CD4-positive, alpha-beta T cell treated with Interleukin-4 for 4 hours (primary cell): ENCODE results near the gene TST.

Source experiments
- DNase-seq: peaks from one replicate; pipeline ENCODE4 v3.0.0-alpha.2; 2020

The TST gene

DNA sequence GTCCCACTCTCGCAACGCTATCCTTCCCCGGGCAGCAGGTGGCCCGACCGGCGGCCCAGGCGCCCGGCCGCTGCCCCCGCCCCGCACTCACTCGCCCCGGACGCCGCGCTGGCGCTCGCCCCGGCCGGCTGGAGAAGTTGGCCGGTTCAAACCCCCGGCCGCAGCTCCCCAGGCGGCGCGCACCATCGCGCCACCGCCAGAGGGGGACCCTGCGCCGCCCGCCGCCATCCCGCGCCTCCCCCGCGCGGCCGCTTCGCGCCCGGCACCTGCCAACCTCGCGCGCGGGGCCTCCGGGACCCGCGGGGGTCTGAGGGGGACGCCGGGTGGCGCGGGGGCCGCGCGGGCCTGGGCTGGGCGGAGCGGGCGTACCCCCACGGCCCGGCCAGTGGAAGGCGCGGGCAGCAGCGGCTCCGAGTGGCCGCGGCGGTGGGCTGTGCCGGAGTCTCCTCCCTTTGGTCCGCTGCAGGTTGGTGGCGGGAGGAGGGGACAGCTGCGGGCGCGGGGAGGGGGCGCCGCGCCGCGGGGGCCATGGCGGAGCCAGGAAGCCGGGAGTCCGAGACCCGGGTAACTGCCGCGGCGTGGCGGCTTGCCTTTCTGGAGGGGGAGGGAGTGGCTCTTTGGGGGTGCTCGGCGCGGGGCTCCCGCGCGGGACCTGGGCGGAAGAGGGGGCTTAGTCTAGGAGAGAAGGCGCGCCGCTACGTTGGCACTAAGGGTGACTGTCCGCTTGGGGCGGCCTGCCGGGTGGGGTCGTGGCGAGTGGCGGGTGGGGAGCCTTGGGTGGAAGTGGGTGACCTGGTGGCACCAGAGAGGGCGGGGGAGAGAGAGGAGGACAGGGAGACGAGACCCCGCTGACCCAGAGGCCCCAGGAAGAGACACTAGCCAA, at the start of gene TST, which contains the start of gene MPST:
Gene TST, minus strand, starts transcription at position 139 of the 883 bp plus-strand sequence. CDS start 715 bp downstream, outside the sequence.
Gene MPST, plus strand, starts transcription at position 434 of the 883 bp plus-strand sequence. Its CDS starts 95 bp downstream, at position 529.
- peak; percentile 24 for DNase-seq

DNA sequence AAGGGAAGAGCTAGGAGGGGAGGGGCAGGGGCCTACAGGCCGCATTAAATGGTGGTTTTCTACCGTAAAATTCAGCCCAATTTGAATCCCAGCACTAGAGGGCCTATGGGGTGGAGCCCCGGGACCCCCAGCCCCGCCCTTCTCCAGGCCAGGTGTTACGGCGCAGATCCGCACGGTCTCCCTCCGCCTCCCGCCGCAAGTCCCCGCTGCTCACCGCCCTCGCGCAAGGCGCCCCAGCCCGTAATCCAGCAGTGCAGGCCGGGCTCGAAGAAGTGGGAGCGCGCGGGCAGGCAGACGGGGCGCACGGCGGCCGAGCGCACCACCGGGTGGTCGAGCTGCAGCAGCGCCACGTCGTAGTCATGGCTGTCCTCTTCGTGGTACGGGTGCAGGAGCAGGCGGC, 49.6 kb upstream of the TST start:
- DNase-seq, result no peak

DNA sequence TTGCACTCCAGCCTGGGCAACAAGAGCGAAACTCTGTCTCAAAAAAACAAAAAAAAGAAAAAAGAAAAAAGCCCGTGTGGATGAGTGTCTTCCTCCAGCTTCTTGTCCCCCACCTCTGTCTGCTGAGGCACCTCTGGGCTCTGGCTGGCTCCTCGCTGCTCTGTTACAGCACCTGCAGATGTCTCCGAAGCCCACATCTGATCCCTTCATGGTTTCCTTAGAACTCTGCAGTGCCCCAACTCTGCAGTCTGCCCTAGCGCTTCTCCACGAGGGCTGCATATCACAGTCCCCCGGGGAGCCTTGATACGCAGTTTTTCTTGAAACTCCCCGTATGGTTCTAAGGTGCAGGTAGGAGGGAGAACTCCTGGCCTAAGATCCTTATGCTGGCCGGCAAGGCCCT, 48.2 kb upstream of the TST start:
- no peak for DNase-seq

GRCh38 chr22:37065961-37066360, 46.7 kb upstream of the TST start:
- DNase-seq, result no peak

- DNase-seq, result no peak
Measured at GRCh38 chr22:37065180-37065579, 45.9 kb upstream of the TST start.

DNA sequence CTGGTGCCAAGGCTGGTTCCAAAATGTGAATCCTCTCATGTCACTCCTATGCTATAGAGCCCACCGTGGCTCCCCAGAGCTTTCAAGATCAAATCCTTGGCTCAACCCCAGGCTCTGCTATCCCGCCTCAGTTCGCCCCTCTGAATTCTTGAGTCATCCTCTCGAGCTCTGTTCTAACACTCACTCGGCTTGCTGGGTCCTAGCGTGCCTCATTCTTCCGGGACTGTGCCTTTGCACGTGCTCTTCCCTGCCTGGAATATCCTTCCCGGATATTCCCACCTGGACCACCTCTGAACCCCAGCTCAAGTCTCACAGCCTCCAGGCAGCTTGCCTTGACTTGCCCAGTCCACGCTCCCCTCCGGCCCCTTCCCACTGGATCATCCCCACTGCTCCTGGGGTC, 45.3 kb upstream of the TST start:
- no peak for DNase-seq

DNA sequence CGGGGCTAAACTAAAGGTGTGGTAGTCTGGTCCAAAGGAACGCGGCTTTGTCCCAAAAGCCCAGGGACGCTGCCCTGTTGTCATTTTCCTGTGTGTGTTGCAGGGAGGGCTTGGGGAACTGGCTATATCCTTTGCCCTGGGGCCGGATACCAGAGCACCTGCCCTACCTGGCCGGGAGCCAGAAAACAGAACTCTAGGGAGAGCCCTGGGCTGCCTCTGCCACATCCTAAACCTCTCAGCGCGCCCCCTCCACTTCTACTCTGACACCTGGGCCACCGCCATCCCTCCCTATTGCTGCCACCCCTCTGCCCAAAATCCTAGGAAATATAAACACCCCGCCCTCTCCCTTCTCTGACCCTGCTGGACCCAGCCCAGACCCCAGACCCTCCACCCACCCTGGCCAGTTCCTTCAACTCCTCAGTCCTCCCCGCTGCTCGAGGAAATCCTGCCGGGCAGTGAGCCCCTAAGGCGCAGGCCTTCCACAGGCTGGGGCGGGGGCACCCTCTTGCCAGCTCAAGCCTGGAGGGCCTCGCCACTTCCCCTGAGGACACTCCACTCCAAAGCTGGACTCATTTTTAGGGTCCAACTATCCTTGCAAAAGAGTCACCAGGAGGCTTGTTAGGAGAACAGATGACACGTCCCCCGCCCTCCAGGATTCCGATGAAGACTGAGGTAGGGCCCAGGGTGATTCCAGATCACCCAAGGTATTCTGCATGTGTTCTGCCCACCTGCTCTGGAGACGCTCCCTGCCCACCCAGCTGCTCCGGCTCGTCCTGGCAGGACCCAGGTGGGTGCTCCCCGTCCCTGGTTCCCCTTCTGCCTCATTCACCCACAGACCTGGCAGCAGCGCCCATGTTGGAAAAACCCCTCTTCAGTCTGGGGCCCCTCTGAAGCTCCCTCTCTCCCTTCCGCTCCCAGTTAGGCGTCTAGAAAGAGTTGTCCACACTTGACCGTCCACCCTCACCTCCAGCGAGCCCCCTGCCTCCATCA, 44.5 kb upstream of the TST start:
- no peak for DNase-seq

DNA sequence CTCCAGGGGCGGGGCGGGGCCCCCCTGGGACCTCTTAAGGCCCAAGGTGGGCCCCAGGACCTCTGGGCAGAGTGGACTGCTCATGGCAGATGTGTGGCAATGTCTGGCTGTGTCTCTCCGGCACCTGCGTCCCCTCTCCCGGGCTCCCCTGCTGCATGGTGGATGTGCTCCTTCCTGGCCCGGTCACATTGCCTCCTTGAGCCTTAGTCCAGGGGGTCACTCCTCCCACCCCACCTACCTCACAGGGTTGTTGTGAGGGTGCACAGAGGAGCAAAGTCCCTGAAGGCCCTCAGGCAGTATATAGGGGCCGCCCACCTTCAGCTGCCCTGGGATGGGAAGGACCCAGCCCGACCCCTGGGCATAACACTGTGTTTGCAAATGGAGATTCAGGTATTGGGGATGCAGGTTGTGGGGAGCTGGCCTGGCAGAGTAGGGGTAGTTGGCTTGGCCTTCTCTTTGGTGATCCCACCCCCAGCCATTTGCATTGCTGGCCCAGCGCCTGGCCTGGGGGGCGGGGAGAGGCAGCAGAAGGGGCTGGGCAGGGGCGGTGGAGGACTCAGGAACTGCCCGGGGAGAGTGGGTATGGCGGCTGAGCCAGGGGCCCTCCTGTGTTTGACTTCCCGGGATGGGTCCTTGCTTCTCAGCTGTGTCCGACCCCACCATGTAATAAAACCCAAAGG, 43.6 kb upstream of the TST start:
- no peak for DNase-seq

DNA sequence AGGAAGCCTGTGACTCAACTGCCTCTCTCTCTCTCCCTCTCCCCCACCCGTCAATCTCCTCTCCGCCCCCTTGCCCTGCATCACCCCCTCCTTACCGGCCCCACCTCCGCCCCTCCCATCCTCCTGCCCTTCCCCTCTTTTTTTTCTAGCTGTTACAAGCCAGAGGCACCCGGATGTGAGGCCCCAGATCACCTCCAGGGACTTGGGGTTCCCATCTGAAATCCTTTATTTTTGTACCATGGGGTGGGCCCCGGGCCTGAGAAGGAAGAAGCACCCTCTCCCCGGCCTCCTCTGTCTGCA, 43.1 kb upstream of the TST start:
- no peak for DNase-seq

- no peak for DNase-seq
Measured at GRCh38 chr22:37061611-37062375, 42.5 kb upstream of the TST start.

GRCh38 chr22:37060801-37061610, 41.8 kb upstream of the TST start:
- DNase-seq, result no peak

DNA sequence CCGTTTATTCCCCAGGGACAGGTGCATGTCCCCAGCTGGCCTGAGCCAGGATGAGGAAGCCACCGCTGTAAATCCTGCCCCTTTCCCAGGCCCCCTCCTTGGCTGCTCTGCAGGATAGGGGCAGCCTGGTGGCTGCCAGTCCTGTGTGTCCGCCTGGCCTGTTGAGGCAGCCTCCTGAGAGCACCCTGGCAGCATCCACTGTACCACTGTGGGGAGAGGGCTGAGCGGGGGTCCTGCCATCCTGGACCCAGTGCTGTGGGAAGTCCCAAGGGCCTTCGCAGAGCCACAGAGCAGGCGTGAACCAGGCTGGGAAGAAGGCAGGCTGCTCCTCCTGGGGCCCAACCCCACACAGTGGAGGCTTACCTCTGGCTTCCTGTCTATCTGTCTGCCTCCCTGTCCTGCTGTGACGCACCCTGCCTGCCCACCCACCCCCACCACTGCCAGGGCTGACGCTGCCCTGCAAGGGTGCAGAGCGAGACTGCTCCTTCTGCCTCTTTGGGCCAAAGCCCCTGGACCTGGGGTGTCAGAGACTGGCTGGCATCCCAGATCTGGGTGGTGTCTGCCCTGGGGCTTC, 40.7 kb upstream of the TST start:
- DNase-seq, result no peak

DNA sequence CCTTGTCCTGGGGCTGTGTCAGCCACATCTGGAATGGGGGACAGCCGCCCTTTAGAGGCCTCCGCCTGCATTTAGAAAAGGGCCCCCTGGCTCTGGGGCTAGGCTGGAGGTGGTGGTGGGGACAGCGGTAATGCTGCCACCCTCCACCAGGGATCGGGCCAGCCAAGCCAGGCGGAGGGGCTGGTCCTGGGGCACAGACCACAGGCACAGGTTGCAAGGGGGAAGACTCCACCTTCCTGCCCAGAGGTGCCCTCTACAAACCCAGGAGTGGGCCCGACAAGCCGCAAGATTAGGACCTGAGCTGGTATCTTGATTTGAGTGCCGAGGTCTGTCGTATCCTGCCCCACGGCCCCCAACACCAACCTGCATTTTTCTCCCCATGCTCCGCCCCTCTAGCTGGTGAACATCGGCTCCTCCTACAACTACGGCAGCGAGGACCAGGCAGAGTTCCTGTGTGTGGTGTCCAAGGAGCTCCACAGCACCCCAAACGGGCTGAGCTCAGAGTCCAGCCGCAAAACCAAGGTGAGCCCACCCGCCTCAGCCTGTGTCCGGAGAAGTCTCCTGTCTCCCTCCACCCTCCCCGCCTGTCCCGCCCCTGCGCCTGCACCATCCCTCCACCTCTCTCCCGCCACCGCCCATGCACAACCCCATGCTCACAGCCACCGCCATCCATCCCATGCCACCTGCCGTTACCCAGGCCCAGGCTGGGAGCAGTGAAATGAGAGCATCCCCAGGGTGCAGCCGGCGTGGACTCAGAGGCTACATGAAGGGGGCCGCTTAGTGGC, 39.9 kb upstream of the TST start:
- DNase-seq, result no peak

GRCh38 chr22:37057796-37058510, 38.7 kb upstream of the TST start:
- no peak for DNase-seq

DNA sequence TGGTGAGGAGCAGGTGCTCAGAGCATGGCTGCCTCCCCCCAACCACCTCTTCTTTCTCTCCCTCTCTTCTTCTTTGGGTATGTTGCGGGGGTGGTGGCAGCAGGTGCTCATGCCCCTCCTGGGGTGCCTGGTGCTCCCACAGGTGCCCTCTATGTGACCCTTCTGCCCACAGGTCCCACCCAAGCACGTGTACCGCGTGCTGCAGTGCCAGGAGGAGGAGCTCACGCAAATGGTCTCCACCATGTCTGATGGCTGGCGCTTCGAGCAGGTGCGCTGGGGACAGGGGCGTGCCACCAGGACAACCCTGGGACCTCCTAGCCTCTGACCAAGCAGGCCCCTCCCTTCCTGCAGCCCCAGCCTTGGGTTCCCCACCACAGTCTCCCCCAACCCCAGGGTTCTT, 38.0 kb upstream of the TST start:
- DNase-seq, result no peak

GRCh38 chr22:37056246-37056645, 37.0 kb upstream of the TST start:
- DNase-seq, result no peak

DNA sequence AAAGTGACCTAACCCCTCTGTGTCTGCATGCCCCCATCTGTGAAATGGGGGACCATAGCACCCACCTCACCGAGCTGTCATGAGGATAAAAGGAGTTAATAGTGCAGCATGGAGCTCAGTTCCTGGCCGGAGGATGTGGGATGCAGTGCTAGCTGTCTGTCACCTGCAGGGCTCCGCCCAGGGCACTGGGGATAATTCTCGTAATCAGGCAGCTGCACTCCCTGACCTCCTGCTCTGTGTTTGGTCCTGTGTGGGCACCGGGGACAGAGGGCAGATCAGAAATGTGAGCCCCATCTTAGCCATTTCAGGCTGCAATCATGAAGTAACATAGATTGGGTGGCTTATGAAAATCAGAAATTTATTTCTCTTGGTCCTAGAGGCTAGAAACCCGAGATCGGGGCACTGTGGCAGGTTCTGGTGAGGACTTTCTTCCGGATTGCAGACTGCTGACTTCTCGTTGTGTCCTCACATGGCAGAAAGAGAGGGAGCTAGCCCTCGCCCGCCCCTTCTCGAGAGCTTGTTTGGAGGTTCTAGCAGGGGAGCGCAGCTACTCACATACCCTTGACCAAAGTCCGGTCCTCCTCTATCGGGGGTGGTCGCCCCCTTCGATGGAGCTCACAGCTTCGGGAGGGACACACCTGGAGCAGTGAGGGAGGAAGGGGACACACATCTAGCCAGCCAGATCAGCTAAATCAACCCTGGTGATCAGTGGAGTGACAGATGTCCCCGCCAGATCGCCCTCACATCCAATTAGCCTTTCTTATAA, 35.5 kb upstream of the TST start:
- no peak for DNase-seq

DNA sequence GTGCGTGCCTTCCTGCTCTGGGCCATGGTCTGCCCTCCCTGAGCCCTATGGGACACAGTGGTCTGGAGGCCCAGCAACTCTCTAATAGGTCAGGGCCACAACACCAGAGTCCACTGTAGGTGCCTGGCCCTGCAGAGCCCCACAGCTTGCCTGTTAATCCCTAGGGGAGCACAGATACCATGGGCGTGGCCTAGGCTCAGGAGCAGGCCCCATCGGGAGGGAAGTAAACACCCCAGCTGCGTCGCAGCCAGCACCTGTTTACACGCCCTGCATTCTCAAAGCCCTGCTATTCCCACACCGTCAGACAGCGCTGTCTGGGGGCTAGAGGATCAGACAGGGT, 34.8 kb upstream of the TST start:
- no peak for DNase-seq
